Left renal cortex interstitium (tissue), 4 donors: Measurements from ENCODE around the gene RAB13. TPM values are rescaled to one million over a fixed set of nuclear protein-coding genes. Genes with fewer than 3 reads are reported as not detected.
"Not testable (repeated sequence)": the region's sequence is repeated elsewhere in the genome, so short reads cannot be mapped to it uniquely, and the experiment has no call there.

Experiments used
- DNase-seq, 4 donors: peaks; one replicate each; pipeline ENCODE4 v3.0.0-alpha.2; 2013; ENCODE audit warnings: low read depth in 4 of 4, low spot score in 2 of 4, missing footprints in 1 of 4
- polyA plus RNA-seq, 4 donors: library from polyadenylated mRNA; unstranded; fragments of 120-200 nt; gene quantifications; one replicate each; pipeline ENCODE4 v1.2.1, GENCODE V29; 2013; ENCODE audit not compliant: insufficient read length in 4 of 4

The RAB13 gene
- 100 to 1,000 TPM; 154 to 187 (median 168) TPM for polyA plus RNA-seq

- peak in 1 of 4 donors; percentile 74 for DNase-seq
Observed at GRCh38 chr1:153985941-153986761, at the start of gene RAB13. Gene RAB13 (minus strand): TSS chr1:153986339. CDS start chr1:153986236, 103 bp downstream.

- not testable (repeated sequence) for DNase-seq
Observed at GRCh38 chr1:154033697-154034096, 47.6 kb upstream of the RAB13 start.

- no peak for DNase-seq
Observed at GRCh38 chr1:154019940-154020339, 33.8 kb upstream of the RAB13 start.

- no peak for DNase-seq
Observed at GRCh38 chr1:154019269-154019668, 33.1 kb upstream of the RAB13 start.

GRCh38 chr1:154014154-154014907 lies 28.2 kb upstream of the RAB13 start:
- no peak for DNase-seq

- DNase-seq: not testable (repeated sequence)
Observed at GRCh38 chr1:154012543-154012942, 26.4 kb upstream of the RAB13 start.

GRCh38 chr1:154012129-154012528 lies 26.0 kb upstream of the RAB13 start:
- no peak for DNase-seq

GRCh38 chr1:154006136-154006535 lies 20.0 kb upstream of the RAB13 start:
- DNase-seq: no peak

GRCh38 chr1:154000420-154000819 lies 14.3 kb upstream of the RAB13 start:
- DNase-seq: no peak

GRCh38 chr1:153996882-153997281 lies 10.7 kb upstream of the RAB13 start:
- DNase-seq: not testable (repeated sequence)

GRCh38 chr1:153995640-153996039 lies 9.5 kb upstream of the RAB13 start:
- DNase-seq: no peak

GRCh38 chr1:153995202-153995601 lies 9.1 kb upstream of the RAB13 start:
- DNase-seq: no peak

- no peak for DNase-seq
Observed at GRCh38 chr1:153991806-153992205, 5.7 kb upstream of the RAB13 start.

- no peak for DNase-seq
Observed at GRCh38 chr1:153991151-153991630, 5.1 kb upstream of the RAB13 start.

GRCh38 chr1:153990468-153991150 lies 4.5 kb upstream of the RAB13 start, which contains the start of gene RPS27:
Gene RPS27 (plus strand): TSS chr1:153990762. CDS start chr1:153990797, 35 bp downstream.
- DNase-seq: peak; percentile 93 to 98 (median 96)

- DNase-seq: no peak
Observed at GRCh38 chr1:153987621-153988020, 1.5 kb upstream of the RAB13 start.

- DNase-seq: no peak
Observed at GRCh38 chr1:153985341-153985912, 712 bp downstream of the RAB13 start.

- DNase-seq: no peak
Observed at GRCh38 chr1:153984123-153984894, 1.8 kb downstream of the RAB13 start.

- DNase-seq: not testable (repeated sequence)
Observed at GRCh38 chr1:153981735-153982134, 4.4 kb downstream of the RAB13 start.

GRCh38 chr1:153979091-153979490 lies 7.0 kb downstream of the RAB13 start:
- DNase-seq: not testable (repeated sequence)
